Fibroblast of lung (primary cell): Measurements from ENCODE around the gene TMEM212. TPM values are rescaled to one million over a fixed set of nuclear protein-coding genes. Genes with fewer than 3 reads are reported as not detected.

Source experiments
- DNase-seq, 2 donors: peaks; one replicate each; pipeline versions ENCODE4 v3.0.0 to v3.0.0-alpha.2; 2010; ENCODE audit warnings: low read depth in 2 of 2
- H2AFZ ChIP-seq: 2 replicates; pipeline ENCODE4 v1.5.1; 2012; ENCODE audit warnings: low read length, control low read depth, inconsistent platforms
- H3K27ac ChIP-seq: 2 replicates; pipeline ENCODE4 v1.5.1; 2011; ENCODE audit warnings: low read length, control low read depth; ENCODE audit not compliant: insufficient read depth
- H3K27me3 ChIP-seq: 2 replicates; pipeline ENCODE4 v1.5.1; 2011; ENCODE audit warnings: mild to moderate bottlenecking, low read length; ENCODE audit not compliant: control insufficient read depth, insufficient read depth
- H3K36me3 ChIP-seq: 2 replicates; pipeline ENCODE4 v1.5.1; 2011; ENCODE audit warnings: low read length; ENCODE audit not compliant: control insufficient read depth, insufficient read depth
- H3K4me1 ChIP-seq: 2 replicates; pipeline ENCODE4 v1.5.1; 2011; ENCODE audit warnings: low read length; ENCODE audit not compliant: control insufficient read depth, insufficient read depth; ENCODE audit errors: extremely low read depth
- H3K4me2 ChIP-seq: 2 replicates; pipeline ENCODE4 v1.5.1; 2011; ENCODE audit warnings: low read length, control low read depth; ENCODE audit not compliant: insufficient read depth; ENCODE audit errors: extremely low read depth
- H3K4me3 ChIP-seq, 4 experiments: fragments of 200-600 bp in 1 of 4; sonication (generic) in 1 of 4; replicated peaks in 1 of 4; 2 replicates each; pipeline ENCODE4 v1.5.1; 2011 to 2016; ENCODE audit warnings: low read length in 4 of 4, low read depth in 3 of 4, mild to moderate bottlenecking in 3 of 4, control low read depth in 2 of 4, inconsistent platforms in 1 of 4, mixed read lengths in 1 of 4; ENCODE audit not compliant: insufficient read depth in 1 of 4; ENCODE audit errors: control extremely low read depth in 1 of 4
- H3K79me2 ChIP-seq: 2 replicates; pipeline ENCODE4 v1.5.1; 2012; ENCODE audit warnings: mild to moderate bottlenecking, low read length, inconsistent platforms; ENCODE audit not compliant: control insufficient read depth, insufficient read depth
- H3K9ac ChIP-seq: 2 replicates; pipeline ENCODE4 v1.5.1; 2011; ENCODE audit warnings: mild to moderate bottlenecking, low read length, control low read depth; ENCODE audit not compliant: insufficient read depth
- H3K9me3 ChIP-seq: 2 replicates; pipeline ENCODE4 v1.5.1; 2012; ENCODE audit warnings: low read depth, low read length; ENCODE audit not compliant: control insufficient read depth, insufficient read depth
- H4K20me1 ChIP-seq: 2 replicates; pipeline ENCODE4 v1.5.1; 2011; ENCODE audit warnings: low read length; ENCODE audit not compliant: control insufficient read depth, insufficient read depth; ENCODE audit errors: extremely low read depth
- CTCF ChIP-seq, 2 donors: IDR thresholded peaks in 1 of 2; conservative IDR thresholded peaks in 1 of 2; 1 replicate in 1 of 2; 2 replicates in 1 of 2; pipeline ENCODE4 v1.5.1; 2011 to 2012; ENCODE audit warnings: low read length in 2 of 2, control low read depth in 1 of 2, inconsistent platforms in 1 of 2, low read depth in 1 of 2, mild to moderate bottlenecking in 1 of 2
- EZH2 ChIP-seq: IDR thresholded peaks from 2 replicates; pipeline ENCODE4 v1.5.1; 2012; ENCODE audit warnings: low read length, control low read depth, mild to moderate bottlenecking; ENCODE audit errors: missing control alignments
- polyA plus RNA-seq, 2 donors: library from polyadenylated mRNA; depleted of rRNA in 1 of 2; stranded (reverse) in 1 of 2; unstranded in 1 of 2; fragments of >200 nt; gene quantifications; 2 replicates each; pipeline ENCODE4 v1.2.1, GENCODE V29; 2011 to 2012; ENCODE audit warnings: missing spikeins in 1 of 2
- total RNA-seq: library from RNA; depleted of rRNA; stranded (reverse); fragments of >200 nt; gene quantifications from 2 replicates; pipeline ENCODE4 v1.2.1, GENCODE V29; 2014

The TMEM212 gene
- total and polyA plus RNA-seq, 2 donors (not counting 1 experiment from before 2014, with no cell fraction given): not detected

DNA sequence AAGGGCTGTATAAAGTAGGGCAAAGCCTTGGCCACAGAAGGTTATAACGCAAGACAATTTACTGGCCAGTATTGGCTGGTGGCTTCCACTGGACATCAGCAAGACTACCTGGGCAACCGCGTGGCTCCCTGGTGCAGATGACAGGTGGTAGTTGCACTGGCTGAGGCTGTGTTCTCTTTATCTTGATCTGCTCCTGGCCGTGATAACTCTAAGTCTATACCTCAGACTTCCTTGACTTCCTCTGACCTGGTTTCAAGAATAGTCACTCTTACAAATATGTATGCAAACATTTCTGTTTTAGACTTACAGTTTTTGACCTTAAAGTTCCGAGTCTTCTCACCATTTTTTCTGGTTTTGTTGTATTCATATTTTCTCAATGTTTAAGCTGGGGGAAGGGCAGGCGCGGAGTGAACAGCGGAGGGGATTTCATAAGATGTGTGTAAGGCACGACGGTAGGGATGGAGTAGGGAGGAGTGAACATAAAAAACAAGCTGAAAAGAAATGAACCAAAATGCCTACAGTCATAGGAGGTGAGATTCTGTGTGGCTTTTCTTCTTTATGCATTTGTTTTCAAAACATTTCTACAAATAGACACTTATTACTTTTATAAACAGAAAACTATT lies 15.2 kb upstream of the TMEM212 start:
- Histone ChIP-seq H3K4me1 (peaks cover 19% of the 10 kb centered on the region), H3K9ac (no peak overlapping the region), H4K20me1 (no peaks in the 10 kb centered on the region), H3K27ac (no peak overlapping the region), H3K36me3 (no peaks in the 10 kb centered on the region), H2AFZ (no peak overlapping the region), H3K79me2 (no peaks in the 10 kb centered on the region), H3K4me2 (no peak overlapping the region), H3K9me3 (no peaks in the 10 kb centered on the region), H3K4me3 (no peak overlapping the region), H3K27me3 (no peaks in the 10 kb centered on the region)
- DNase-seq: no peak
- no peak for TF ChIP-seq CTCF (conservative IDR thresholded peaks at IDR 0.05 in 1 of 2, IDR thresholded peaks at IDR 0.05 in 1 of 2; ENCODE audit: low read depth in 1 of 2, low read length in 2 of 2)
- no peak for TF ChIP-seq EZH2

DNA sequence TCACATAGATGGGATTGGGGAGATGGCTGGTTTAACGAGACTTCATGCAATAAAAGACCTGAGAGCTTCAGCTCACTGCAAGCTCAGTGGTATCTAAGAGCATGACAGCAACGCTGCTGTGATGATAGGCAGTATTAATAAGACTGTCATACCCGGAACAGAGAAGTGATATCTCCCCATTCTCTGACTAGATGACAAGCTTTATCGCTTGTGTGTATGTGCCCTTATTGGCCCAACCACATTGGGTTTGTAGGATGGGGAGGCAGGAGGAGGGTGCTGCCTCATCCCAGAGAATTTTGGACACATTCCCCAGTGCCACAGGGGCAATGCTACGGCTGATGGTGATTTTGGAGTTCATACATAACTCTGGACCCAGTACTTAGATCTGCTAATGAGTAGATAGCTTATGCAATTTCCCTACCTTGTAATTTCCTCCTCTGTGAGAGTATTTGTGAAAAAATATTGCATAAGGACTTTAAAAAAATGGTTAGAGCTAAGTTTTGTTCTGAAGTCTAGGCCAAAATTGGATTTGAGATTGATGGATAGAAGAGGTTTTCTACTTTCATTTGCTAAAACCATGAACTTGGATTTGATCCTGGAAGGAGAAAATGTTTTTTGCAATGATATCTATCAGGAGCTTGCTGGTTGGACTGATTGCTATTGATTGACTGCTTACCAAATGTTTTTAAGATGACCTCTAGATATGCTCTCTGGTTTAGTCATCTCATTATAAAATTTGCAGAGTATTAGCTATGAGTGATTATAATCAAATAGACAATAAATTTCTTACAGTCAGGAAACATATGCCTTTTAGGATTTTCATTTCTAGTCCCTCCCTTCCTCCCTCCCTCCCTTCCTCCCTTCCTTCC lies 14.0 kb upstream of the TMEM212 start:
- no peaks in the 10 kb centered on the region for H3K79me2 ChIP-seq
- H3K4me2 ChIP-seq: no peak overlapping the region
- no peaks in the 10 kb centered on the region for H3K9me3 ChIP-seq
- H3K36me3 ChIP-seq: no peaks in the 10 kb centered on the region
- no peak for DNase-seq
- H3K27ac ChIP-seq: no peak overlapping the region
- TF ChIP-seq EZH2 (no peak), CTCF (conservative IDR thresholded peaks at IDR 0.05 in 1 of 2, IDR thresholded peaks at IDR 0.05 in 1 of 2; ENCODE audit: low read depth in 1 of 2, low read length in 2 of 2) (no peak)
- no peak overlapping the region for H3K9ac ChIP-seq
- H3K27me3 ChIP-seq: no peaks in the 10 kb centered on the region
- no peak overlapping the region for H3K4me3 ChIP-seq
- H4K20me1 ChIP-seq: no peaks in the 10 kb centered on the region
- no peak overlapping the region for H2AFZ ChIP-seq
- H3K4me1 ChIP-seq: peaks cover 23% of the 10 kb centered on the region

- DNase-seq: peak; percentile 72 to 83
Observed at GRCh38 chr3:171829841-171830517, 13.2 kb upstream of the TMEM212 start.

More at GRCh38 chr3:171829841-171830517, 13.2 kb upstream of the TMEM212 start:
- Histone ChIP-seq H3K27me3 (no peaks in the 10 kb centered on the region), H3K36me3 (no peaks in the 10 kb centered on the region), H2AFZ (peak overlapping the region; percentile 54), H3K79me2 (no peaks in the 10 kb centered on the region), H3K9ac (no peak overlapping the region), H4K20me1 (no peaks in the 10 kb centered on the region), H3K9me3 (no peaks in the 10 kb centered on the region), H3K27ac (peak overlapping the region; percentile 29), H3K4me1 (peaks cover 26% of the 10 kb centered on the region), H3K4me3 (no peak overlapping the region), H3K4me2 (no peak overlapping the region)
- TF ChIP-seq CTCF (conservative IDR thresholded peaks at IDR 0.05 in 1 of 2, IDR thresholded peaks at IDR 0.05 in 1 of 2; ENCODE audit: low read depth in 1 of 2, low read length in 2 of 2) (peak; percentile 61 to 69), EZH2 (no peak)
